NCI-H2081 treated with DMSO at 0.1 percent for 48 hours (cell line): ENCODE data around the gene S100PBP.
"Not testable (repeated sequence)": the region's sequence is repeated elsewhere in the genome, so short reads cannot be mapped to it uniquely, and the experiment has no call there.

Experiments
- DNase-seq: peaks from one replicate; lab custom pipeline; 2025; lab: John Stamatoyannopoulos, UW

S100PBP gene

GRCh38 chr1:32786856-32787255 lies 30.6 kb upstream of the S100PBP start:
- DNase-seq: no peak

- not testable (repeated sequence) for DNase-seq
Measured at GRCh38 chr1:32789356-32789755, 28.1 kb upstream of the S100PBP start.

GRCh38 chr1:32791881-32792280 lies 25.6 kb upstream of the S100PBP start:
- DNase-seq: no peak

- not testable (repeated sequence) for DNase-seq
Measured at GRCh38 chr1:32795763-32796162, 21.7 kb upstream of the S100PBP start.

DNA sequence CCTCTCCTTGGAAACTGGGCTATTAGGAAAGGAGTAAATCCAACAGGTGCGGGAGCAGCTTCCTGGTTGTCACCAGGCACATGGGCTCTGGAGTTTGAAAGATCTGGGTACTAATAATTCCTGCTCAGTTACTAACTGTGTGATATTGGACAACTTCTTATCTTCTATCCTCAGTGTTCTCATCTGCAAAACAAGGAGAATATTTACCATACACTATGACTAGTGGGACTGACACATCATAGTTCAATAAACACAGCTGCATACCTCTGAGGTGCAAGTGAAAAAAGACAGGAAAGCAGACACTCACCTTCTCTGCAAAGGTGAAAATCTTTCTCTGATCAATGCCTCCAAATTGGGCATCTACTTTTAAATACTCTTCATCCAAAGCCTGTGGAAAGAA lies 20.0 kb upstream of the S100PBP start:
- DNase-seq: no peak

DNA sequence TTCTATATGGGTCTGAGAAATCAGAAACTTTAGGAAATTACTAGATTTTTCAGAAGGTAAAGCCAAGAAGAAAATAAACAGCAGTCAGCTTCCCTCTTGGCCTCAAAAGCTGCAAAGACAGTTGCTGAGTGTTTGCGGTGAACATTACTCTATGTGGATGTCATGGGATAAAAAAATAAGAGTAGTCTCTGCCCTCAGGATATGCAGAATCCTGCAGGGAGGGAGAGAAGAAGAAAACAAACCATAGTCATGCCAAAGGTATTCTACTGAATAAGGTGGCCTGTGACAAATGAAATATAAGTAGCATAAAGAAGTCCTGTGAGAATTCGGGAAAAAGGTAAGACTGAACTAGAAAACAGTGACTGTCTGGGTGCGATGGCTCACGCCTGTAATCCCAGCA lies 19.3 kb upstream of the S100PBP start:
- DNase-seq: no peak

DNA sequence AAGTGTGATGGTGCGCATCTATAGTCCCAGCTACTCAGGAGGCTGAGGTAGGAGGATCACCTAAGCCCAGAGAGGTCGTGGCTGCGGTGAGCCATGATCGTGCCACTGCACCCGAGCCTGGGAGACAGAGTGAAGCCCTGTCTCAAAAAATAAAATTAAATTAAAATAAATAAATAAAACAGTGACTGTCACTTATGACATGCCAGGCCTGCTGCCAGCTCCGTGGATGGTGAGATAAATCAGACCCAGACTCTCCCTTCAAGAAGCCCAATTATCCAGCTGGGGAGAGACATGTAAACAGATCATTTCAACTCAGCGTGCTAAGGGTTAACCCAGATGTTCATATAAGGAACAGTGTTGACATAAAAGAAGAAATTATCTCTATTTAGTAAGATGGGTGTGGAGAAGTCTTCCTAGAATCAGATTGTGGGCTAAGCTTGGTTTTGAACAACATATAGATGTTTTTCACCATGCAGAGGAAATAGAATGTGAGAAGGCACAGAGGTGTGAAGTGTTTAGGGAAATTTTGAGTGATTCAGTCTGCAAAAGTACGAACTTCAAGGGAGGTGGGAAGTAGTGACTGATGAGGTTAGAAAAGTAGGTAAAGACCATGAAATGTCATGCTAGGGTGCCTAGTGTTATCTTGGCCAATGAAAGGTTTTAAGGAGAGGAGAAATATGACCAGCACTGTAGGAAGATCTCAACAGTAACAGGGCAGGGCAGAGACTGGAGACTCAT lies 18.6 kb upstream of the S100PBP start:
- DNase-seq: no peak

GRCh38 chr1:32801096-32801715 lies 16.2 kb upstream of the S100PBP start:
- no peak for DNase-seq

DNA sequence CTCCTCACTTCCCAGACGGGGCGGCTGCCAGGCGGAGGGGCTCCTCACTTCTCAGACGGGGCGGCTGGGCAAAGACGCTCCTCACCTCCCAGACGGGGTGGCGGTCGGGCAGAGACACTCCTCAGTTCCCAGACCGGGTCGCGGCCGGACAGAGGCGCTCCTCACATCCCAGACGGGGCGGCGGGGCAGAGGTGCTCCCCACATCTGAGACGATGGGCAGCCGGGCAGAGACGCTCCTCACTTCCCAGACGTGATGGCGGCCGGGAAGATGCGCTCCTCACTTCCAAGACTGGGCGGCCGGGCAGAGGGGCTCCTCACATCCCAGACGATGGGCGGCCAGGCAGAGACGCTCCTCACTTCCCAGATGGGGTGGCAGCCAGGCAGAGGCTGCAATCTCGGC lies 13.0 kb upstream of the S100PBP start:
- not testable (repeated sequence) for DNase-seq

- DNase-seq: no peak
Measured at GRCh38 chr1:32806290-32806689, 11.2 kb upstream of the S100PBP start.

- no peak for DNase-seq
Measured at GRCh38 chr1:32806910-32807523, 10.4 kb upstream of the S100PBP start.

- no peak for DNase-seq
Measured at GRCh38 chr1:32808580-32808979, 8.9 kb upstream of the S100PBP start.

- no peak for DNase-seq
Measured at GRCh38 chr1:32810358-32810757, 7.1 kb upstream of the S100PBP start.

- DNase-seq: no peak
Measured at GRCh38 chr1:32811265-32811664, 6.2 kb upstream of the S100PBP start.

GRCh38 chr1:32811917-32812316 lies 5.5 kb upstream of the S100PBP start:
- DNase-seq: no peak

GRCh38 chr1:32813941-32814739 lies 3.3 kb upstream of the S100PBP start:
- no peak for DNase-seq

GRCh38 chr1:32816676-32817158 lies 736 bp upstream of the S100PBP start:
- no peak for DNase-seq

DNA sequence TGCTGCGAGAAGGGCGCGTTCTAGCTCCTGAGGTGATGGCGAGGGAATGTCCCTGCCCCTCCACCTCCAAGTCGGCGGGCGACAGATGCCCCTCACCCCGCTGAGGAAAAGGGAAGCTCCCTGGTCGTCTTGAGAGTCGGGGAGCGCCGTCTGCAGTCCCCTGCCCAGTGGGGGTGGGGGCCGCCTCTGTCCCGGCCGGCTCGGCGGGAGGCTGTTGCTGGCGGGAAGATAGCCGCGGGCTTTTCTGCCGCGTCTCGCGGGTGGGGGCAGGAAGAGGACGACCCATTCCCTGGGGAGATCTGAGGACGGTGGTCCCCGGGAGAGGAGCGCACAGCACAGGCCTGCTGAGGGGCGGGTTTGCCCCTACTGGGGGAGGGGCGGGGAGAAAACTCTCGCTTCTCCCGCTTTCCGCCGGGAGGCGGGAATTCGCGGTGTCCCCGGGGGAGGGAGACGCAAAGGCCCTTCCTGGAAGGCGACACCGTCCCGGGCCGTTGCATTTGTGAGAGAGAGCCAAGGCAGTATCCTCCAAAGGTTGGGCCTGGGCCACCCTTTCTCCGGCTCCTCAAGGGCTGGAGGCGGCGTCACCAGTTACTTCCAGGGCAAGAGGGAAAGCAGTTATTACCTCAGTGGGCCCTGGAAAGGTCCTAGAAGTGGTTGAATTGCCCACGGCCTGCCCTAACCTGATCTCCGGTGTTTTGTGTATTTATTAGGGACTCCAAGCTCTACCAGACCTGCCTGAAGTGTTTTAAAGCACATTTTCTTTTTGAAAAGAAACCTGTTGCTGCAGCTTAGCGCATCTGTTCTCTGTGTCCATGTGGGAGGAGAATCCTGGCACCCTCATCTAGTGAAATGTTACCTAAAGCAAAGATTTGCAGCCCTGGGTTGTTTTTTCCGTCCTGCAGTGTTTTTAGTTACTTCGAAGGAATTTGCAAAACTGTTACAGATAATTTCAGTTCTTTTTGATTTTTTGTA lies 648 bp downstream of the S100PBP start:
- no peak for DNase-seq

DNA sequence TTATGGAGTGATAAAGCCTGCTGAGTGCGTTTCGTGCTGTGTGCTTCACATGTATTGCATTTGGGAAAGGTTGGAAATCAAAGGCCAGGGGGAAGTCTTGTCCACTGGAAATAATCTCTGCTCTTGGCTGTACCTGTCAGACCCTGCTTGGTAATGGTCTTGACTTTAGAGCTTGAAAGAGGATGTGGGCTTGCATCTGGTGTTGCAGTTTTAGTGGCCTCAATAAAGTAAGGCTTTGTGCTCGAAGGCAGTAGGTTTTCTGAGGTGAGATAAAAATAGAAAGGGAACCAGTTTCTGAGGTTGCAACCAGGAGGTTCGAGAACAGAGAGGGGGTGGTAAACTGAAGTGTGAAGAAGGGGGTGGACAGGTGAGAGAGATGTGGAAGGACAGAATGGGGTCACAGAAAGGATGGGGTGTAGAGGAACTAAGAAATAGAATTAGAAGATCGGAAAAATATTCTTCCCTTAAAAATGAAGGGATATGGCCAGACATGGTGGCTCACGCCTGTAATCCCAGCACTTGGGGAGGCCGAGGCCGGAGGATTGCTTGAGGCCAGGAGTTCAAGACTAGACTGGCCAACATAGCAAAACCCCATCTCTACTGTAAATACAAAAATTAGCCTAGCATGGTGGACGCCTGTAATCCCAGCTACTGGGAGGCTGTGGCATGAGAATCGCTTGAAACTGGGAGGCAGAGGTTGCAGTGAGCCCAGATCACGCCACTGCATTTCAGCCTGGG lies 1.5 kb downstream of the S100PBP start:
- DNase-seq: no peak

GRCh38 chr1:32825181-32825580 lies 7.7 kb downstream of the S100PBP start:
- DNase-seq: no peak
